H4 (cell line): Measurements from ENCODE around the gene WDR19. TPM values are rescaled to one million over a fixed set of nuclear protein-coding genes. Genes with fewer than 3 reads are reported as not detected.

ENCODE experiments used
- DNase-seq: peaks from one replicate; pipeline ENCODE4 v3.0.0-alpha.2; 2015; ENCODE audit warnings: low spot score
- total RNA-seq: library from RNA; depleted of rRNA; stranded (reverse); fragments of >200 nt; shearing (Covaris generic); gene quantifications from 2 replicates; pipeline ENCODE4 v1.2.3, GENCODE V29; 2014; rRNA removed

The WDR19 gene
- total RNA-seq, 1 experiment from 2014 or later, result 17.7 TPM

- no peak for DNase-seq
These were observed 120.6 kb downstream of the WDR19 start for GRCh38 chr4:39302901-39303300.

- DNase-seq, result no peak
These were observed 121.5 kb downstream of the WDR19 start for GRCh38 chr4:39303871-39304270.

GRCh38 chr4:39304651-39305050 is 122.3 kb downstream of the WDR19 start:
- peak; percentile 25 for DNase-seq

GRCh38 chr4:39305912-39306677 is 123.8 kb downstream of the WDR19 start:
- no peak for DNase-seq

GRCh38 chr4:39308611-39309010 is 126.3 kb downstream of the WDR19 start:
- DNase-seq, result no peak

GRCh38 chr4:39312816-39313215 is 130.5 kb downstream of the WDR19 start:
- DNase-seq, result no peak

GRCh38 chr4:39319676-39320075 is 137.3 kb downstream of the WDR19 start:
- peak; percentile 68 for DNase-seq

GRCh38 chr4:39320381-39321115 is 138.2 kb downstream of the WDR19 start:
- DNase-seq, result no peak

GRCh38 chr4:39323821-39324220 is 141.5 kb downstream of the WDR19 start:
- DNase-seq, result no peak

- no peak for DNase-seq
These were observed 142.1 kb downstream of the WDR19 start for GRCh38 chr4:39324446-39324845.

- DNase-seq, result no peak
These were observed 142.7 kb downstream of the WDR19 start for GRCh38 chr4:39324897-39325613.

GRCh38 chr4:39326468-39326977 is 144.2 kb downstream of the WDR19 start:
- no peak for DNase-seq

GRCh38 chr4:39330353-39330752 is 148.0 kb downstream of the WDR19 start:
- no peak for DNase-seq

- no peak for DNase-seq
These were observed 148.9 kb downstream of the WDR19 start for GRCh38 chr4:39331191-39331590.

Other genes with a start within 250 kb of the WDR19 start
- 1.3 and 2.7 TPM in 2 replicates for gene TMEM156, start 150.1 kb upstream of the WDR19 start, total RNA-seq
- 47.1 and 67.4 TPM in 2 replicates for gene KLHL5, start 120.3 kb upstream of the WDR19 start, total RNA-seq
- gene RFC1, start 183.8 kb downstream of the WDR19 start, total RNA-seq, result 37.7 and 54.4 TPM in 2 replicates
- not detected in 2 replicates for gene KLB, start 224.4 kb downstream of the WDR19 start, total RNA-seq